ENCODE data around the gene PLA2G3.

DNA sequence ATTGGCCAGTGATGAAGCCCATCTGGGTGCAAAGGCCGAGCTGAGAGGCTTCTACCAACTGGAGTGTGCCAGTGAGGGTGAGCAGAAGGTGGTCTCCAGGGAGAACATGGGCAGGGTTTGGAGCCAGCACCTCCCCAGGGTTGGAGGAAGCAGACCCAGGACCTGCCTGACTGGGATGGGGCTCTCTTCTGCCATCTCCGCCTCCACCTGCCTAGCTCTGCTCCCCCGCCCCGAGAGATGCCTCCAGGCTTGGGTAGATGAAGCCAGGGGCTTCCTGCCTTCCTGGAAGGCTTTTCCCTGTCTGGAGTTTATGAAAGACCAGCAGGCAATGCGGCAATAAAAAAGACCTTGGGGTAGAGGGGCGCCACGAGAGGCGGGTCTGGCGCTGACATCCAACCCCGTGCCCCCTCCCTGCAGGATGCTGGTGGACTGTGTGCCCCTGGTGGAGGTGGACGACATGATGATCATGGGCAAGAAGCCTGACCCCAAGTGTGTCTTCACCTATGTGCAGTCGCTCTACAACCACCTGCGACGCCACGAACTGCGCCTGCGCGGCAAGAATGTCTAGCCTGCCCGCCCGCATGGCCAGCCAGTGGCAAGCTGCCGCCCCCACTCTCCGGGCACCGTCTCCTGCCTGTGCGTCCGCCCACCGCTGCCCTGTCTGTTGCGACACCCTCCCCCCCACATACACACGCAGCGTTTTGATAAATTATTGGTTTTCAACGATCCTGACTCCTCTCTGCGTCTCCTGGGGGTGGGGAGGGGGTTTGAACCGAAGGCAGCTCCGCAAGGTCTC, 36.2 kb downstream of the PLA2G3 start:
- TF ChIP-seq, protein P1, sequence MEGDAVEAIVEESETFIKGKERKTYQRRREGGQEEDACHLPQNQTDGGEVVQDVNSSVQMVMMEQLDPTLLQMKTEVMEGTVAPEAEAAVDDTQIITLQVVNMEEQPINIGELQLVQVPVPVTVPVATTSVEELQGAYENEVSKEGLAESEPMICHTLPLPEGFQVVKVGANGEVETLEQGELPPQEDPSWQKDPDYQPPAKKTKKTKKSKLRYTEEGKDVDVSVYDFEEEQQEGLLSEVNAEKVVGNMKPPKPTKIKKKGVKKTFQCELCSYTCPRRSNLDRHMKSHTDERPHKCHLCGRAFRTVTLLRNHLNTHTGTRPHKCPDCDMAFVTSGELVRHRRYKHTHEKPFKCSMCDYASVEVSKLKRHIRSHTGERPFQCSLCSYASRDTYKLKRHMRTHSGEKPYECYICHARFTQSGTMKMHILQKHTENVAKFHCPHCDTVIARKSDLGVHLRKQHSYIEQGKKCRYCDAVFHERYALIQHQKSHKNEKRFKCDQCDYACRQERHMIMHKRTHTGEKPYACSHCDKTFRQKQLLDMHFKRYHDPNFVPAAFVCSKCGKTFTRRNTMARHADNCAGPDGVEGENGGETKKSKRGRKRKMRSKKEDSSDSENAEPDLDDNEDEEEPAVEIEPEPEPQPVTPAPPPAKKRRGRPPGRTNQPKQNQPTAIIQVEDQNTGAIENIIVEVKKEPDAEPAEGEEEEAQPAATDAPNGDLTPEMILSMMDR (IDR thresholded peaks at IDR 0.05), result no peak
- TF ChIP-seq POLR2AphosphoS5 (IDR thresholded peaks at IDR 0.05; ENCODE audit: low read depth, low read length) (no peak; the same call in 1 of the 2 replicates), SIN3A (IDR thresholded peaks at IDR 0.05; ENCODE audit: borderline replicate concordance, insufficient read depth, low read depth, low read length) (no peak), TCF7L2 (IDR thresholded peaks at IDR 0.05; ENCODE audit: low read depth, low read length) (no peak)
- TF ChIP-seq, protein P2, sequence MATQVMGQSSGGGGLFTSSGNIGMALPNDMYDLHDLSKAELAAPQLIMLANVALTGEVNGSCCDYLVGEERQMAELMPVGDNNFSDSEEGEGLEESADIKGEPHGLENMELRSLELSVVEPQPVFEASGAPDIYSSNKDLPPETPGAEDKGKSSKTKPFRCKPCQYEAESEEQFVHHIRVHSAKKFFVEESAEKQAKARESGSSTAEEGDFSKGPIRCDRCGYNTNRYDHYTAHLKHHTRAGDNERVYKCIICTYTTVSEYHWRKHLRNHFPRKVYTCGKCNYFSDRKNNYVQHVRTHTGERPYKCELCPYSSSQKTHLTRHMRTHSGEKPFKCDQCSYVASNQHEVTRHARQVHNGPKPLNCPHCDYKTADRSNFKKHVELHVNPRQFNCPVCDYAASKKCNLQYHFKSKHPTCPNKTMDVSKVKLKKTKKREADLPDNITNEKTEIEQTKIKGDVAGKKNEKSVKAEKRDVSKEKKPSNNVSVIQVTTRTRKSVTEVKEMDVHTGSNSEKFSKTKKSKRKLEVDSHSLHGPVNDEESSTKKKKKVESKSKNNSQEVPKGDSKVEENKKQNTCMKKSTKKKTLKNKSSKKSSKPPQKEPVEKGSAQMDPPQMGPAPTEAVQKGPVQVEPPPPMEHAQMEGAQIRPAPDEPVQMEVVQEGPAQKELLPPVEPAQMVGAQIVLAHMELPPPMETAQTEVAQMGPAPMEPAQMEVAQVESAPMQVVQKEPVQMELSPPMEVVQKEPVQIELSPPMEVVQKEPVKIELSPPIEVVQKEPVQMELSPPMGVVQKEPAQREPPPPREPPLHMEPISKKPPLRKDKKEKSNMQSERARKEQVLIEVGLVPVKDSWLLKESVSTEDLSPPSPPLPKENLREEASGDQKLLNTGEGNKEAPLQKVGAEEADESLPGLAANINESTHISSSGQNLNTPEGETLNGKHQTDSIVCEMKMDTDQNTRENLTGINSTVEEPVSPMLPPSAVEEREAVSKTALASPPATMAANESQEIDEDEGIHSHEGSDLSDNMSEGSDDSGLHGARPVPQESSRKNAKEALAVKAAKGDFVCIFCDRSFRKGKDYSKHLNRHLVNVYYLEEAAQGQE (IDR thresholded peaks at IDR 0.05; ENCODE audit: insufficient read depth in 1 of 2, low read depth in 2 of 2, low read length in 1 of 2), result no peak

Measured in Panc1 (cell line).